ENCODE results near the gene SLC25A12.

The SLC25A12 gene

GRCh38 chr2:171807831-171808393 lies 86.1 kb downstream of the SLC25A12 start:
- Histone ChIP-seq H3K9ac (ENCODE audit: low read depth, low read length, poor library complexity) (no peak overlapping the region), H3K4me1 (ENCODE audit: control insufficient read depth in 2 of 2, insufficient read depth in 1 of 2, low read depth in 1 of 2, low read length in 2 of 2) (peaks cover 2 to 3% of the 10 kb centered on the region in 2 donors), H3K18ac (ENCODE audit: low read length) (no peak overlapping the region), H2BK12ac (ENCODE audit: low read length) (no peak overlapping the region), H3K27me3 (ENCODE audit: control insufficient read depth in 3 of 3, insufficient read depth in 3 of 3, low read depth in 1 of 3, low read length in 3 of 3) (no peaks in the 10 kb centered on the region), H2BK5ac (ENCODE audit: low read length) (no peak overlapping the region), H3K4me2 (ENCODE audit: insufficient read depth, low read length, poor library complexity, severe bottlenecking) (no peak overlapping the region), H3K9me3 (replicated peaks in 1 of 2; ENCODE audit: control insufficient read depth in 2 of 2, insufficient read depth in 1 of 2, low read depth in 1 of 2, low read length in 2 of 2) (no peaks in the 10 kb centered on the region), H3K4me3 (ENCODE audit: low read length in 2 of 2) (no peak overlapping the region), H3K4ac (ENCODE audit: low read length) (no peak overlapping the region), H3K36me3 (replicated peaks in 1 of 2; ENCODE audit: control insufficient read depth in 2 of 2, insufficient read depth in 2 of 2, low read length in 2 of 2) (peaks cover 0 to 16% of the 10 kb centered on the region in 2 donors), H2BK15ac (ENCODE audit: low read length) (no peak overlapping the region), H2BK120ac (ENCODE audit: low read depth, low read length) (no peak overlapping the region), H3K27ac (replicated peaks; ENCODE audit: low read length) (no peak overlapping the region), H3K23ac (ENCODE audit: low read depth, low read length, poor library complexity) (no peak overlapping the region), H3K14ac (ENCODE audit: low read length) (no peak overlapping the region), H2AK5ac (ENCODE audit: low read depth, low read length) (no peak overlapping the region), H4K8ac (ENCODE audit: low read depth, low read length) (no peak overlapping the region), H3K79me1 (ENCODE audit: low read depth, low read length) (no peaks in the 10 kb centered on the region), H2AFZ (ENCODE audit: low read length) (no peak overlapping the region), H4K91ac (ENCODE audit: low read depth, low read length, poor library complexity) (no peak overlapping the region)
- no peak for DNase-seq (ENCODE audit: low spot score)
- no CpG with 5 or more reads among the region's 5 CpGs for WGBS, 2 donors (ENCODE audit: extremely low coverage in 2 of 2, insufficient read length in 2 of 2, insufficient replicate concordance in 1 of 2)

- H3K4me3 ChIP-seq (ENCODE audit: low read length in 2 of 2), result no peak overlapping the region
- no peaks in the 10 kb centered on the region for H3K9me3 ChIP-seq (replicated peaks in 1 of 2; ENCODE audit: control insufficient read depth in 2 of 2, insufficient read depth in 1 of 2, low read depth in 1 of 2, low read length in 2 of 2)
- H3K27me3 ChIP-seq (ENCODE audit: control insufficient read depth in 3 of 3, insufficient read depth in 3 of 3, low read depth in 1 of 3, low read length in 3 of 3), result no peaks in the 10 kb centered on the region
- no peak overlapping the region for H2BK120ac ChIP-seq (ENCODE audit: low read depth, low read length)
- H3K18ac ChIP-seq (ENCODE audit: low read length), result no peak overlapping the region
- H3K36me3 ChIP-seq (replicated peaks in 1 of 2; ENCODE audit: control insufficient read depth in 2 of 2, insufficient read depth in 2 of 2, low read length in 2 of 2), result peaks cover 0 to 12% of the 10 kb centered on the region in 2 donors
- H2AFZ ChIP-seq (ENCODE audit: low read length), result no peak overlapping the region
- WGBS, 2 donors (ENCODE audit: extremely low coverage in 2 of 2, insufficient read length in 2 of 2, insufficient replicate concordance in 1 of 2), result no CpG with 5 or more reads among the region's 3 CpGs
- H3K27ac ChIP-seq (replicated peaks; ENCODE audit: low read length), result no peak overlapping the region
- H3K14ac ChIP-seq (ENCODE audit: low read length), result no peak overlapping the region
- no peak overlapping the region for H3K9ac ChIP-seq (ENCODE audit: low read depth, low read length, poor library complexity)
- H4K8ac ChIP-seq (ENCODE audit: low read depth, low read length), result no peak overlapping the region
- no peak overlapping the region for H2BK12ac ChIP-seq (ENCODE audit: low read length)
- no peak overlapping the region for H3K4me2 ChIP-seq (ENCODE audit: insufficient read depth, low read length, poor library complexity, severe bottlenecking)
- H3K4me1 ChIP-seq (ENCODE audit: control insufficient read depth in 2 of 2, insufficient read depth in 1 of 2, low read depth in 1 of 2, low read length in 2 of 2), result peaks cover 2 to 3% of the 10 kb centered on the region in 2 donors
- H3K23ac ChIP-seq (ENCODE audit: low read depth, low read length, poor library complexity), result no peak overlapping the region
- H2AK5ac ChIP-seq (ENCODE audit: low read depth, low read length), result no peak overlapping the region
- H2BK5ac ChIP-seq (ENCODE audit: low read length), result no peak overlapping the region
- no peak overlapping the region for H2BK15ac ChIP-seq (ENCODE audit: low read length)
- DNase-seq (ENCODE audit: low spot score), result no peak
- no peak overlapping the region for H3K4ac ChIP-seq (ENCODE audit: low read length)
- no peak overlapping the region for H4K91ac ChIP-seq (ENCODE audit: low read depth, low read length, poor library complexity)
- no peaks in the 10 kb centered on the region for H3K79me1 ChIP-seq (ENCODE audit: low read depth, low read length)
Measured at GRCh38 chr2:171807119-171807518, 86.9 kb downstream of the SLC25A12 start.

- H4K91ac ChIP-seq (ENCODE audit: low read depth, low read length, poor library complexity), result no peak overlapping the region
- H3K4me2 ChIP-seq (ENCODE audit: insufficient read depth, low read length, poor library complexity, severe bottlenecking), result no peak overlapping the region
- no peaks in the 10 kb centered on the region for H3K79me1 ChIP-seq (ENCODE audit: low read depth, low read length)
- H3K4me3 ChIP-seq (ENCODE audit: low read length in 2 of 2), result no peak overlapping the region
- peaks cover 2 to 5% of the 10 kb centered on the region in 2 donors for H3K4me1 ChIP-seq (ENCODE audit: control insufficient read depth in 2 of 2, insufficient read depth in 1 of 2, low read depth in 1 of 2, low read length in 2 of 2)
- no peaks in the 10 kb centered on the region for H3K27me3 ChIP-seq (ENCODE audit: control insufficient read depth in 3 of 3, insufficient read depth in 3 of 3, low read depth in 1 of 3, low read length in 3 of 3)
- no peak overlapping the region for H4K8ac ChIP-seq (ENCODE audit: low read depth, low read length)
- no peak overlapping the region for H2AK5ac ChIP-seq (ENCODE audit: low read depth, low read length)
- H3K9ac ChIP-seq (ENCODE audit: low read depth, low read length, poor library complexity), result no peak overlapping the region
- no peaks in the 10 kb centered on the region for H3K9me3 ChIP-seq (replicated peaks in 1 of 2; ENCODE audit: control insufficient read depth in 2 of 2, insufficient read depth in 1 of 2, low read depth in 1 of 2, low read length in 2 of 2)
- H3K14ac ChIP-seq (ENCODE audit: low read length), result no peak overlapping the region
- H2BK12ac ChIP-seq (ENCODE audit: low read length), result no peak overlapping the region
- no peak overlapping the region for H3K23ac ChIP-seq (ENCODE audit: low read depth, low read length, poor library complexity)
- no peak overlapping the region for H2BK120ac ChIP-seq (ENCODE audit: low read depth, low read length)
- WGBS, 2 donors (ENCODE audit: extremely low coverage in 2 of 2, insufficient read length in 2 of 2, insufficient replicate concordance in 1 of 2), result no CpG with 5 or more reads among the region's 3 CpGs
- H3K36me3 ChIP-seq (replicated peaks in 1 of 2; ENCODE audit: control insufficient read depth in 2 of 2, insufficient read depth in 2 of 2, low read length in 2 of 2), result peaks cover 0 to 10% of the 10 kb centered on the region in 2 donors
- no peak overlapping the region for H3K27ac ChIP-seq (replicated peaks; ENCODE audit: low read length)
- no peak overlapping the region for H2BK5ac ChIP-seq (ENCODE audit: low read length)
- no peak overlapping the region for H2AFZ ChIP-seq (ENCODE audit: low read length)
- no peak for DNase-seq (ENCODE audit: low spot score)
- no peak overlapping the region for H3K4ac ChIP-seq (ENCODE audit: low read length)
- no peak overlapping the region for H2BK15ac ChIP-seq (ENCODE audit: low read length)
- no peak overlapping the region for H3K18ac ChIP-seq (ENCODE audit: low read length)
Measured at GRCh38 chr2:171804456-171804855, 89.6 kb downstream of the SLC25A12 start.

- DNase-seq (ENCODE audit: low spot score), result no peak
- Histone ChIP-seq H3K4me3 (ENCODE audit: low read length in 2 of 2) (no peak overlapping the region), H3K27ac (replicated peaks; ENCODE audit: low read length) (no peak overlapping the region), H3K79me1 (ENCODE audit: low read depth, low read length) (no peaks in the 10 kb centered on the region), H4K91ac (ENCODE audit: low read depth, low read length, poor library complexity) (no peak overlapping the region), H3K4me1 (ENCODE audit: control insufficient read depth in 2 of 2, insufficient read depth in 1 of 2, low read depth in 1 of 2, low read length in 2 of 2) (peaks cover 2 to 10% of the 10 kb centered on the region in 2 donors), H3K23ac (ENCODE audit: low read depth, low read length, poor library complexity) (no peak overlapping the region), H3K9me3 (replicated peaks in 1 of 2; ENCODE audit: control insufficient read depth in 2 of 2, insufficient read depth in 1 of 2, low read depth in 1 of 2, low read length in 2 of 2) (no peaks in the 10 kb centered on the region), H2BK12ac (ENCODE audit: low read length) (no peak overlapping the region), H4K8ac (ENCODE audit: low read depth, low read length) (no peak overlapping the region), H3K9ac (ENCODE audit: low read depth, low read length, poor library complexity) (no peak overlapping the region), H3K36me3 (replicated peaks in 1 of 2; ENCODE audit: control insufficient read depth in 2 of 2, insufficient read depth in 2 of 2, low read length in 2 of 2) (peaks cover 0 to 10% of the 10 kb centered on the region in 2 donors), H3K4ac (ENCODE audit: low read length) (no peak overlapping the region), H3K27me3 (ENCODE audit: control insufficient read depth in 3 of 3, insufficient read depth in 3 of 3, low read depth in 1 of 3, low read length in 3 of 3) (no peaks in the 10 kb centered on the region), H2AFZ (ENCODE audit: low read length) (no peak overlapping the region), H2AK5ac (ENCODE audit: low read depth, low read length) (no peak overlapping the region), H3K4me2 (ENCODE audit: insufficient read depth, low read length, poor library complexity, severe bottlenecking) (no peak overlapping the region), H3K14ac (ENCODE audit: low read length) (no peak overlapping the region), H2BK15ac (ENCODE audit: low read length) (no peak overlapping the region), H2BK5ac (ENCODE audit: low read length) (no peak overlapping the region), H3K18ac (ENCODE audit: low read length) (no peak overlapping the region), H2BK120ac (ENCODE audit: low read depth, low read length) (no peak overlapping the region)
- WGBS, 2 donors (ENCODE audit: extremely low coverage in 2 of 2, insufficient read length in 2 of 2, insufficient replicate concordance in 1 of 2), result no CpG with 5 or more reads among the region's 5 CpGs
Measured at GRCh38 chr2:171803757-171804156, 90.3 kb downstream of the SLC25A12 start.
